Stimulated activated CD4-positive, alpha-beta T cell treated with anti-CD3 and anti-CD28 coated beads, Interleukin-4, amount 100 ng/mL, for 24 hours (primary cell): Measurements from ENCODE around the gene LIN28B.
"Not testable (repeated sequence)": the region's sequence is repeated elsewhere in the genome, so short reads cannot be mapped to it uniquely, and the experiment has no call there.

Experiments used
- DNase-seq: peaks from one replicate; pipeline ENCODE4 v3.0.0-alpha.2; 2020

The LIN28B gene

DNA sequence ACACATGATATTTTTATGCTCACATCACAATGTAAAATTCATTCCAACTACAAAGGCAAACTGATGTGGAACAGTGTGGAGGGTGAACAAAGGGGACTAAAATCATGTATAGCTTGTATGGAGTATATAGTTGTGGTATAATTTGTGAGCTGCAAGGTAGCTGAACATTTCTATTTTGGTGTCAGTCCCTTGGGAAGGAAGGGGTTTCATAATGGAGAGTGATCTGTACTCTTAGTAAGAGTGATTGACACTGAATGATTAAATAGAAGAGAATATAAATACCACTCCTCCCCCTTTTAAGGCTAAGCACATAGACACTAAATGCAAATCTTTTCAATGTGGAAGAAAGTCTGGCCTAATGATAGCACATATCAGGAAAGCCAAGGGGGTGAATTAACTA is 118.3 kb downstream of the LIN28B start:
- DNase-seq, result no peak

DNA sequence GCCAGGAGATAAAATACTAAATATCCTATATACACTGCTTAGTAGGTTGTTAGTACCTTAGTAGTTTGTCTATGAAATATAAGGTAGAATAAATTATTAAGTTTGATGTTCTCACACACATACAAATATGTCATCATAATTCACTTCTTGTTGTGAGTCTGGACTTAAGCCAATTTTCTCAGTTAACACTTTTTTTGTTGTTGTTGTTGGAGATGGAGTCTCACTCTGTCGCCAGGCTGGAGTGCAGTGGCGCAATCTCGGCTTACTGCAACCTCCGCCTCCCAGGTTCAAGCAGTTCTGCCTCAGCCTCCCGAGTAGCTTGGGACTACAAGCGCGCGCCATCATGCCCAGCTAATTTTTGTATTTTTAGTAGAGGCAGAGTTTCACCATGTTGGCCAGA is 119.5 kb downstream of the LIN28B start:
- DNase-seq, result not testable (repeated sequence)

DNA sequence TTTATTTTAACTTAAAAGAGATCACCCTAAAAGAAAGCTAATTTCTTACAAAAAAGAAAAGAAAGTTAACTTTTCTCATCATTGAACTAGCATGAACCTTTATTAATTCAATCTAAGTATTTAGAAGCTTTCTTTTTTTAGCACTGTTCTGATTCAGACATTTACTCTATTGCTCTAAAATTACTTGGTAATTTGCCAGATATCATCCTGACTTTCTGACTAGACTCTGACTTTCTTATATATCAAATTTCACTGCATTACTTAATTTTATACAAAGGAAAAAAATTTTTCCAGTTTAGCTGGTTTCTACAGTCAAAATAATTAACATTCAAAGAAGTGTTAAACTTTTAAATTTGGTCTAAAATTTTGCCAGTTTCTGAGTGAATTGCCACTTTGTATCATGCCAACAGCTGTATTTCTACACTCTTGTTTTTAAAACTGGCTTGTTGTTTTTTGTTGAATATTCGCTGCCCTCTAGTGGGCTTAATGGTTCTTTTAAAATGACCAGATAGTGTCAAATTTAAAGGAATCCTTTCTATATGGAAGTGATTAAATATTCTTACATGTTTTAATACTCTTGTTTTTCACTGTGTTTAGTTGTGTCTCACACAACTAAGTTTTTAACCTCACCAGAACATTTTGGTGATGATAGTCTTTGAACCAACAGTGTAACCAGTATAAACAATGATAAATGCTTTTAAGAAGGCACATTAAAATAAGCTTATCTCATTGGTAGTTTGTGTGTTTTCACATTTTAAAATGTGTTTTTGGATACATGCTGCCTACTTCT is 120.9 kb downstream of the LIN28B start:
- no peak for DNase-seq

DNA sequence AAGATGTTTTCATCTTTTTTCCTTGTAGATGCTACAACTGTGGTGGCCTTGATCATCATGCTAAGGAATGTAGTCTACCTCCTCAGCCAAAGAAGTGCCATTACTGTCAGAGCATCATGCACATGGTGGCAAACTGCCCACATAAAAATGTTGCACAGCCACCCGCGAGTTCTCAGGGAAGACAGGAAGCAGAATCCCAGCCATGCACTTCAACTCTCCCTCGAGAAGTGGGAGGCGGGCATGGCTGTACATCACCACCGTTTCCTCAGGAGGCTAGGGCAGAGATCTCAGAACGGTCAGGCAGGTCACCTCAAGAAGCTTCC is 121.4 kb downstream of the LIN28B start:
- no peak for DNase-seq

GRCh38 chr6:105080279-105080678 is 123.4 kb downstream of the LIN28B start:
- no peak for DNase-seq

GRCh38 chr6:105081662-105082061 is 124.8 kb downstream of the LIN28B start:
- not testable (repeated sequence) for DNase-seq

GRCh38 chr6:105087571-105088211 is 130.8 kb downstream of the LIN28B start:
- peak; percentile 21 for DNase-seq

DNA sequence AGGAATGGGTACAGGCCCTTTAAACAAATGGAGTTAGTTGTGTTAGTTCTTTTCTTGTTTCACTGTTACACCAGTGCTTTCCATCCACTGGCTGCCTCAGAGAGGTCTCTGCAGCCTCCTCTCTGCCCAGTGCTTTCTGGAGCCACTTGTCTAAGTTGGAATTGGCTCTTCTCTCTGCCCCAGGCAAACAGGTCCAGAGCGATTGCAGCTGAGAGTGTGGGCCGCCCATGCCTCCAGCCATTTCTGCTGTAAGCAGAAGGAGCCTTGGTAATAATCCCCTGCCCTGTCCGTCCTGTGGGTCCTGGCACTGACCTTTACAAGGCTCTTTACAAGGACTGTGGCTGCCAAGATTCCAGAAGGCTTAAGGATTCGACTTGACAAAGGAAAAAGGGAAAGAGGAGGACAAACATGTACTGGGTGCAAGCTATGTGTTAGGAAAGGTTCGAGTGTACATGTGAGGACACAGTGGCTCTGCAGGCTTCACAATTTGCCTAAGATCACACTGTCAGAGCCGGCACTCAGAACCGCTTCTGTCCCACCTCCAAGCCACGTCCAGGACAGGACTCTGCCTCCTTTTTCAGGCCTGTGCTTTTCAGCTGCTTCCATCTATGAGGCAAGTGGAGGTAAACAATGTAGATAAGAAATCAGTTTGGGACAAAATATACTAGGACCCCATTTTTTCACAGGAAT is 134.4 kb downstream of the LIN28B start:
- DNase-seq, result no peak

DNA sequence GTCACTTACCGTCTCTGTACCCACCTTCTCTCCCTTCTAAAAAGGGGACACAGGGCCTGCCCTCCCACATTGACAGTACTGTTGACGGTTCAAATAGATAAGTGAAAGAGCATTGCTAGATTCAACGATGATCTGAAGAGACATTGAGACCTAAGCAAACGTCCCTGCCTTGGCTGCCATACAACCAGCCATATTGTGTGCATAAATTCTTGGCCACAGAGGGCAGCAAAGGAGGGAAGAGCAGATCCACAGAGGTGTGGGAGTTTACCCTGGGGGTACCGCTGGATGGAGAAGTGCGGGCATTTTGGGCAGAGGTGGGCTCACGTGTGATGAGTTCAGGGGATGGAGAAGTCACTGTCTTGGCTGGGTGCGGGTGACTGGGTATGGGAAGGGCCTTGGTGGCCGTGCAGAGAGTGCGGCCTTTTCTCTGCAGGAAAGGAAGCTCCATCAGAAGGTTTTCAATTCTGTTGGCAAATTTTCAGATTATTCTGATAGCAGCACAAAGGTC is 137.3 kb downstream of the LIN28B start:
- DNase-seq, result no peak

GRCh38 chr6:105095139-105095538 is 138.2 kb downstream of the LIN28B start:
- no peak for DNase-seq

- DNase-seq, result no peak
Observed at GRCh38 chr6:105097288-105097687, 140.4 kb downstream of the LIN28B start.

DNA sequence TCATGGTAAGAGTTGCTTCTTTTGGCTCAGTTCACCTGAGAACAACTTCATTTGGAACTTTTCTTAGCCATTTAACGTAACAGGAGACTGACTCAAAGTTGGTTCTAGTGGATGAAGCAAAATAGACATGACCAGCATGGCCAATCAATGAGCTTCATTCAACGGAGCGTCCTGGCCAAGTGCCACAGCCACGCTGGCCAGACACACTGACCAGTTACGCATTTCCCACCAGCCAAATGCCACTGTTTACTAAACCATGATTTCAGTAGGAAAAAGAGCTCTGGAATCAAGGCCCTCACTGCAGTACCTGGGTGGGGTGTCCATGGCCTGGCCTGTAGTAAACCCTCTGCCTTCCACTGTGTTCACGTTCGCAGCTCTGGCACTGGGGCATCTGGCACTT is 142.5 kb downstream of the LIN28B start:
- no peak for DNase-seq

GRCh38 chr6:105102186-105102585 is 145.3 kb downstream of the LIN28B start:
- no peak for DNase-seq

DNA sequence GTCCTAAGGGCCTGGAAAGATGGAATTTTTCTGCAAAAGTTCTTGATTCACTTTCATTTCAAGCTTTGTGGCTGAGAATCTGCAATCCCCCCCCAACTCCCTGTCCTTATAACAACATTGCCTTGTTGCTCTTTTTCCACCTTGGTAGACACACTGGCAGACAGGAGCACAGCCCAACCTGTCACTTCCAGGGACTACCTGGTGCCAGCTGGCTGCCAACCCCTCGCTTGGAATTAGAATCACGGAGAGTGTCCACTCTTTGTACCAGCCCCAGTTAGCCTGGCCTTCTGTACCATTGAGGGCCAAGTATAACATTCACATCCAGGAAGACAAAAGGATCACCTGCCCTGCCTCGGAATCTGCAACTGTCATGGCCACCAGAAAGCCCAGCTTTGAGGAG is 148.2 kb downstream of the LIN28B start:
- no peak for DNase-seq

DNA sequence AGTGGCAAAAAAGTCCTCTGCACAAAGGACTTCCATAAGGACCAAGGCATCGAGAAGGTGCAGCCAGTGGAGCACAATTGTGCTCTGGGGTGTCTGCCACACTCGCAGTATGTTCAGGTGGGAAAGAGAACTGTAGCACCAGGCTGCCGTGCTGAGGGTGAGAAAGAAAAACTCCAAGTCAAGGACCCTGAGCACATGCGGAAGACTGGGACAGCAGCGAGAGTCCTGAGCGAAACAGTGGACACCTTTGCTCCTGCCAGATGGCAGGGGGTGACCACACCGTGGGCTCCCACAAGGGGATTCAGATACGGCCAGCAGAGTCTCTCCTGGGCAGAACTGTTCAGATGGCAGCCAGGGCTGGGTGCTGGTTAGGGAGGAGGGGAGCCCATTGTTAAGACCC is 149.4 kb downstream of the LIN28B start:
- no peak for DNase-seq

- no peak for DNase-seq
Observed at GRCh38 chr6:105107207-105107606, 150.3 kb downstream of the LIN28B start.

- no peak for DNase-seq
Observed at GRCh38 chr6:105108631-105109262, 151.8 kb downstream of the LIN28B start.

DNA sequence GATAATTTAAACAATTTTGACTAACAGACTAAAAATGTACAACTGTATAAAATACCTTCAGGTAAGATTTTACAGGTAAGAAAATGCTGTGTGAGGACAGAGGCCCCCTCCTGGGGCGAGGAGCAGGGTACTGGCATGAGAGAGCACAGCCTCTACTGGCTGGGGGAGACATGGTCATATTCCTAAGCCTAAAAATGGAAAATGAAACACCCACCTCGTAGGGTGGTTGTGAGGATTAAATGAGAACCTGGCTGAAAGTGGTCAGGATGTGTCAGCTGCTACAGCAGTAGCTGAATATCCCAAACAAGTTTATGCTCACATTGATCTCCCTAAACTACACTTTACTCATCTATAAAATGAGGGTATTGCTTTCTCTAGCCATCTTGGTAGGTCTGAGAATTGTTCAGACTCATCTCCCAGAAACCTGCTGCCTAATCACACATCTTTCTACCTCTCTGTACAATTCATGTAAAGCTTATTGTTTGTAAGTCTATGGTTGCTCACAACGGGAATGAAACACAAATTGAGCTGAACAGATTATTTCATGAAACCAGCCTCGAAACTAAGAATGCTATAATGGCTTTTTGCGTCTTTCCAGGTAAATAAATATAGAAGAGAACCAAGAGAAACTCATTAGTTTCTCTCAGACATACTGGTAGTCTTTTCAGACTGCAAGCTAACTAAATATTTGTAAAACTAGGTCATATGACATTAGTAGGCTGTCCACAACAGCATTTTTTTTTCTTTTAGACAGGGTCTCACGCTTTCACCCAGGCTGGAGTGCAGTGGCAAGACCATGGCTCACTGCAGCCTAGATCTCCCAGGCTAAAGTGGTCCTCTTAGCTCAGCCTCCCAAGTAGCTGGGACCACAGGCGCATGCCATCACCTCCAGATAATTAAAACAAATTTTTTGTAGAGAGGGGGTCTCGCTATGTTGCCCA is 153.3 kb downstream of the LIN28B start:
- no peak for DNase-seq

DNA sequence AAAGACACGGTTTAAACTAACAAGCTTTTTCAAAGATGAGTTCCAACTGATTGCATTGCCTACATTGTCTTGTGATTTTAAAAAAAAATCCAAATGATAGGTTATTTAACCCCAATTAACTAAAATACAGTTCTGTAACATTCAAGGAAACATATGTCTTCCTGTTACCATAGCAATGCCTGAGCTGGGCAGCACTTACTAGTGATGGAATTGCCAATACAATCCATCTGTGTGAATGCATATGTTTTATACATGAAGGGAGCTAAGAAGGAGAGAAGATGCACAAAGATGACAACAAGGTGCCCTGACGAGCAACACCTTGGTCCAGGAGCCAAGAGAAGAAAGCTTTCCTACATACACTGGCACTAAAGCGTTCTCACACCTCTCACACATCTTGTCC is 154.2 kb downstream of the LIN28B start:
- DNase-seq, result no peak

DNA sequence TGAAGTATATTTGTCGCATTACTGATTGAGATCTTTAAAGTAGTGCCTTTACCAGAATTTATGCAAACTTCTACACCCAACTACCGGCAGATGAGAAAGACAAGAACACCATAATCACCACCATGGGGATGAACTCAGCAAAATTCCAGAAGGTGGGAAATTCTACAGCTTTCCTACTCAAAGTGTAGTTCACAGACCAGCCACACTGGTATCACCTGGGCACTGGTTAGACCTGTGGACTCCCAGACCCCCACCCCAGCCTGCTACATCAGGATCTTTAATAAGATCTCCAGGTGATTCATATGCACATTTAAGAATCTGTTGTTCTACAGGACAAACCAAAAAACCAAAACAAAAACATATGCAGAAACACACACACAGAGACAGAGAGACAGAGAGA is 155.0 kb downstream of the LIN28B start:
- no peak for DNase-seq

DNA sequence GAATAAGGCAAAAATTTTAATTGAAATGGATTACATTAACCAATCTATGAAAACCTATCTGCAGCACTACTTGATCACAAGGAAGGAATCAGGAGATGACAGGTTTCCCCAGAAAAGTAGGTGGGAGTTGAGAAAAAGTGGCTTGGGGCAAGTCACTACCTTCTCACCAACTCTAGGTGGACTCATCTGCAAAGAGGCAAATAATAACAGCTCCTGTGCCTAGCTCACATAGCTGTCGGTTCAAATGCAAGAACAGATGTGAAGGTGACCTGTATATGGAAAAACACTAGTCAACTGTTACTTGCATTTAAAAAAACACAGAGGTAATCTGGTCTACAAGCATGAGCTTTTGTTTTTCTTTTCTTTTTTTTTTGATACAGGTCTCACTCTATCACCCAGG is 155.7 kb downstream of the LIN28B start:
- DNase-seq, result no peak

GRCh38 chr6:105113422-105113821 is 156.5 kb downstream of the LIN28B start:
- no peak for DNase-seq
